ENCODE data around the gene NRCAM. TPM values are rescaled to one million over a fixed set of nuclear protein-coding genes. Genes with fewer than 3 reads are reported as not detected.

NRCAM gene
- total and polyA plus RNA-seq, 2 of the 13 experiments (the other 11 are each of a cell fraction or from before 2014, with no cell fraction given), result 0.31 to 0.33 TPM

- TF ChIP-seq ZNF12 (CRISPR knock-in tag; IDR thresholded peaks at IDR 0.05) (no peak), MXD1 (CRISPR knock-in tag; IDR thresholded peaks at IDR 0.05) (no peak), ONECUT2 (CRISPR knock-in tag; IDR thresholded peaks at IDR 0.05) (no peak), HIVEP1 (CRISPR knock-in tag; IDR thresholded peaks at IDR 0.05) (no peak), ZNF33B (CRISPR knock-in tag; IDR thresholded peaks at IDR 0.05) (no peak), NFATC3 (CRISPR knock-in tag; IDR thresholded peaks at IDR 0.05) (no peak)
These were observed 36.0 kb downstream of the NRCAM start (continued) for GRCh38 chr7:108419961-108420908.

- in situ Hi-C loops (cut with HindIII; ENCODE audit: extremely low pct_ligation_motif_present, low pct_unique_long_range_greater_than_20kb) (no loop called here), intact Hi-C loops (cut with micrococcal nuclease; ENCODE audit: unreplicated experiment) (no loop called here)
- no peak for ATAC-seq
- POLR2A ChIA-PET, result no interaction called here
- no peak for DNase-seq (ENCODE audit: low spot score)
- BruUV-seq (replicated peaks), result no TSS peak
- H4K20me1 ChIP-seq (ENCODE audit: insufficient read depth, low read length), result no peaks in the 10 kb centered on the region
- no peak overlapping the region for H3K27ac ChIP-seq (ENCODE audit: extremely low read length, insufficient read depth, low read length)
- H3K4me3 ChIP-seq (replicated peaks in 1 of 3; ENCODE audit: insufficient read depth in 1 of 3, low read depth in 2 of 3, low read length in 3 of 3), result no peak overlapping the region
- no peaks in the 10 kb centered on the region for H3K4me1 ChIP-seq (ENCODE audit: insufficient read depth, low read length)
- CTCF ChIA-PET (ENCODE audit: low intra/inter-chr PET ratio, low total read pairs), result no interaction called here
- H3K36me3 ChIP-seq (replicated peaks in 1 of 2; ENCODE audit: control insufficient read depth in 1 of 2, insufficient read depth in 2 of 2, low read length in 2 of 2), result no peaks in the 10 kb centered on the region
- no peak overlapping the region for H2AFZ ChIP-seq (ENCODE audit: low read length)
- H3K4me2 ChIP-seq (ENCODE audit: low read depth, low read length), result no peak overlapping the region
- no peaks in the 10 kb centered on the region for H3K79me2 ChIP-seq (ENCODE audit: insufficient read depth, low read length)
- H3K9me3 ChIP-seq (ENCODE audit: low read length), result no peaks in the 10 kb centered on the region
- 52% methylated on average over 7 of the region's 7 CpGs for WGBS (ENCODE audit: low lambda C conversion rate)
- FAIRE-seq, result no peak
- no peak overlapping the region for H3K9ac ChIP-seq (ENCODE audit: insufficient read depth, low read depth, low read length)
- 0 out of 5 replicates have a peak, but pooled peaks cover 0 to 5% of the 10 kb centered on the region in 2 experiments for H3K27me3 ChIP-seq (ENCODE audit: control insufficient read depth in 1 of 2, insufficient read depth in 2 of 2, low read length in 2 of 2)
- TF ChIP-seq ZNF549 (CRISPR knock-in tag; IDR thresholded peaks at IDR 0.05) (no peak), HOXA9 (CRISPR knock-in tag; IDR thresholded peaks at IDR 0.05; ENCODE audit: borderline replicate concordance) (no peak), THAP9 (CRISPR knock-in tag; IDR thresholded peaks at IDR 0.05; ENCODE audit: borderline replicate concordance) (no peak), ZNF367 (CRISPR knock-in tag; IDR thresholded peaks at IDR 0.05; ENCODE audit: borderline replicate concordance) (no peak), TBX3 (IDR thresholded peaks at IDR 0.05; ENCODE audit: borderline replicate concordance) (no peak)
These were observed 37.3 kb downstream of the NRCAM start for GRCh38 chr7:108418946-108419345.

Data from HepG2 (cell line).